LNCaP clone FGC (cell line): ENCODE results near the gene NADSYN1.
"Not testable (repeated sequence)": the region's sequence is repeated elsewhere in the genome, so short reads cannot be mapped to it uniquely, and the experiment has no call there.

Source experiments
- DNase-seq: peaks from one replicate; pipeline ENCODE4 v3.0.0-alpha.2; 2011; ENCODE audit warnings: low read depth
- H3K4me3 ChIP-seq: 2 replicates; pipeline ENCODE4 v1.5.1; 2011; ENCODE audit warnings: mild to moderate bottlenecking, low read depth, low read length, control low read depth
- CTCF ChIP-seq: IDR thresholded peaks from 2 replicates; pipeline ENCODE4 v1.5.1; 2012; ENCODE audit warnings: mild to moderate bottlenecking; ENCODE audit not compliant: control insufficient read depth, insufficient read depth; ENCODE audit errors: extremely low read depth

The NADSYN1 gene

DNA sequence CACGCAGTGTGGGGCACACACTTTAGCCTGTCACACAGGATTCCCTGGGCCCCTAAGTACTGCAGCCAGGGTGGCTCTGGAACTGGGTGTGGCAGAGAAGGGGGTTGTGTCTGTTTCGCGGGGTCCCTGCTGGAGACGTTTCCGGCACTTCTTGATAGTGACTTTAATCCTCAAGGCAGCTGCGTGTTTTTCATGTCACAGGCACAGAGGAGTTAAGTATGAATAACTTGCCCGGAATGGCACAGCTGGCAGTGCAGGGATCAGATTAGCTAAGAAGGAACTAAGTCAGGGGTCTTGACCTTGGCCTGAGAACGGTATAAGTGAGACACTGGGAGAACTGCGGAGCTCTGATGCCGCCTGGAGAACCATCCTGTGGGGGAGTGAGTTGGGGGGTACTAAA is 66.5 kb downstream of the NADSYN1 start:
- no peak for TF ChIP-seq CTCF
- H3K4me3 ChIP-seq: no peak overlapping the region
- no peak for DNase-seq

DNA sequence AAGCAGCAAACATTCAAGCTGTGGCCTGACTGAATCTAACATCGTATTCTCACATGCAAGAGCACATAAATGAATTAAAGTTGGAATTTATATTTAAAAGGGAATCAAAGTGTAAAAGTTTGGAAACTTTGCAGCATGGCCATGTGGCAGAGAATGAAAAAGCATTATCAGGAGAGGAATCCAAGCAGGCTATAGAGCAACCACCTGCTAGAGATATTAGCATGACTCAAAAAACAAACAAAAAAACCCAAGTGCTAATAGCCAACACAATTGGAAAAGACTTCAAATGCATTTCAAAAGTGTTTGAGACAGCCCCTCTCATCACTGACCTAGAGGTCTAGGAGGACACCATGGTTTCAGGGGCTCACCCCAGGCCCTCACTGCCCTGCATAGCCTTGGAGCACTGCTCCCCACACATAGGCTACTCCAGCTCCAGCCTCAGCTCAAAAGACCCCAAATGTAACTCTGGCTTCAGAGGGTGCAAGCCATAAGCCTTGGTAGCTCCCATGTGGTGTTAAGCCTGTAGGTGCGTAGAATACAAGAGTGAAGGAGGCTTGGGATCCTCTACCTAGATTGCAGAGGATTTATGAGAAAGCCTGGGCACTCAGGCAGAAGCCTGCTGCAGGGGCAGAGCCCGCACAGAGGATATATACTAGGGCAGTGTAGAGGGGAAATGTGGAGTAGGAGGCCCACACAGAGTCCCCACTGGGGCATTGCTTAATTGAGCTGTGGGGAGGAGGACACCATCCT is 72.4 kb downstream of the NADSYN1 start:
- no peak for TF ChIP-seq CTCF
- no peak overlapping the region for H3K4me3 ChIP-seq
- DNase-seq: no peak

DNA sequence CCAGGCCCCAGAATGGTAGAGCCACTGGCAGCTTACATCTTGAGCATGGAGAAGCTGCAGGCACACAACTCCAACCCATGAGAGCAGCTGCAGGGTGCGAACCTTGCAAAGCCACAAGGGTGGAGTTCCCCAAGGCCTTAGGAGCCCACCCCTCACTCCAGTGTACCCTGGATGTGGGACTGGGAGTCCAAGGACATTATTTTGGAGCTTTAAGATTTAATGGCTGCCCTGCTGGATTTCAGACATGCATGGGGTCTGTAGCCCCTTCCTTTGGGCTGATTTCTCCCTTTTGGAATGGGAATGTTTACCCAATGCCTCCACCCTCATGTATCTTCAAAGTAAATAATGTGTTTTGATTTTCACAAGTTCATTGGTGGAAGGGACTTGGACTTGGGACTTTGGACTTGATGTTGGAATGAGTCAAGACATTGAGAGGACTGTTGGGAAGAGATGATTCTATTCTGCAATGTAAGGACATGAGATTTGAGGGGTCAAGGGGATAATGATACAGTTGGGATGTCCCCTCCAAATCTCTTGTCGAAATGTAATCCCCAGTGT is 73.0 kb downstream of the NADSYN1 start:
- H3K4me3 ChIP-seq: no peak overlapping the region
- no peak for TF ChIP-seq CTCF
- no peak for DNase-seq

DNA sequence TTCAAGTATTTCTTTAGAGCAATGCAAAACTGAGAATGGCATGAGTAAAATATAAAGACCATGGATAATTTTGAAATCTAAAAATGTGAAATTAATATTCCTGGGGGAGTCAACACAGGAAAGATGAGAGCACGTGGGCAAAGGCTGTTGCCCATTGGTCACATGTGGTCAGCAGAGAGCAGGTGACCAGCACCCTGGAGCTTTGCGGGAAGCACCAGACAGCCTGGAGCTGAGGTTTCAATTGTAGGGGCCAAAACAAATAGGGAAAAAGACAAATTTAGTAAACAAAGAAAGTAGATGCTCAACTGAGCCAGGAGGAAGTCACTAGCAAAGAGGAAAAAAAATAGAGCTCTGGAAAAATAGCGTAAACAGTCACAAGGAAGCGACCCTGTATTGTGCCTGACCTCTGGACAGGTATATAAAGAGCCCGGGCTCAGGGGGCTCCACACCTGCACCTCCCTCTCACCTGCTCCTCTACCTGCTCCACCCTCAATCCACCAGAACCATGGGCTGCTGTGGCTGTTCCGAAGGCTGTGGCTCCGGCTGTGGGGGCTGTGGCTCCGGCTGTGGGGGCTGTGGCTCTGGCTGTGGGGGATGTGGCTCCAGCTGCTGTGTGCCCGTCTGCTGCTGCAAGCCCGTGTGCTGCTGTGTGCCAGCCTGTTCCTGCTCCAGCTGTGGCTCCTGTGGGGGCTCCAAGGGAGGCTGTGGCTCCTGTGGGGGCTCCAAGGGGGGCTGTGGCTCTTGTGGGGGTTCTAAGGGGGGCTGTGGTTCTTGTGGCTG is 74.0 kb downstream of the NADSYN1 start, which contains the start of gene KRTAP5-7:
KRTAP5-7 (plus strand) TSS at position 472 of the 780 bp plus-strand sequence; CDS start at position 506, 34 bp downstream.
- H3K4me3 ChIP-seq: not testable (repeated sequence)
- peak; percentile 46 for DNase-seq

DNA sequence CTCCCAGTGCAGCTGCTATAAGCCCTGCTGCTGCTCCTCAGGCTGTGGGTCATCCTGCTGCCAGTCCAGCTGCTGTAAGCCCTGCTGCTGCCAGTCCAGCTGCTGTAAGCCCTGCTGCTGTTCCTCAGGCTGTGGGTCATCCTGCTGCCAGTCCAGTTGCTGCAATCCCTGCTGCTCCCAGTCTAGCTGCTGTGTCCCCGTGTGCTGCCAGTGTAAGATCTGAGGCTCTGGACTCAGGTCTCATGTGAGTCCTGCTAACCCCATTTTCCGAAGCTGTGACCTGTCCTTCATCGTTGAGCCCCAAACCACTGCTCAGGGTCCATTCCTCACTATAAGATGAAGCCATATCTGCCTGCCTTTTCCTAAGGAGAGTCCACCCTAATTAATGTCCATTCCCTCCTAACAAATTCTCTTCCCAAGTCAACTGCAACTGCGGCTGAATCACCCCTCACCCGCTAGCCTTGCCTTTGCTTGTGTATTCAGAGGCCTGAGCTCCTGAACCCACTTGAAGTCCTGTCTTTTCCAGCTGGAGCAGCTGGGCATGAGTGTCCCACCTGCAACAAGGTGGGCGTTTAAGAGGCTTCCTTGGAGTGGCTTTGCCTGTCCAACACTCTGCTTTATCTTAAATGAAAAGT is 74.7 kb downstream of the NADSYN1 start:
- DNase-seq: no peak
- no peak overlapping the region for H3K4me3 ChIP-seq
- TF ChIP-seq CTCF: no peak

- no peak for DNase-seq
- H3K4me3 ChIP-seq: no peak overlapping the region
- no peak for TF ChIP-seq CTCF
These were observed 77.6 kb downstream of the NADSYN1 start for GRCh38 chr11:71530602-71531001.
